SH-SY5Y (cell line): Measurements from ENCODE around the gene CCM2L.

Source experiments
- GATA2 ChIP-seq: IDR thresholded peaks from 2 replicates; pipeline ENCODE4 v1.6.1; 2011; ENCODE audit warnings: mild to moderate bottlenecking, low read depth, low read length
- GATA3 ChIP-seq: IDR thresholded peaks from 2 replicates; pipeline ENCODE4 v1.6.1; 2011; ENCODE audit warnings: low read depth, mild to moderate bottlenecking, low read length, moderate library complexity

- no peak for TF ChIP-seq GATA3
- no peak for TF ChIP-seq GATA2
Observed at GRCh38 chr20:31979713-31980426, 30.4 kb upstream of the CCM2L start.
